H9 (cell line): ENCODE results near the gene NMUR1. TPM values are rescaled to one million over a fixed set of nuclear protein-coding genes. Genes with fewer than 3 reads are reported as not detected.

ENCODE experiments used
- DNase-seq: peaks from one replicate; pipeline ENCODE4 v3.0.0-alpha.2; 2017
- H2AFZ ChIP-seq: one replicate; pipeline ENCODE4 v1.6.1; 2013; ENCODE audit warnings: mild to moderate bottlenecking, low read length, control low read depth, moderate library complexity
- H2AK5ac ChIP-seq: 2 replicates; pipeline ENCODE4 v1.6.1; 2013; ENCODE audit warnings: low read length, control low read depth, mixed read lengths; ENCODE audit not compliant: insufficient read length
- H2BK120ac ChIP-seq: one replicate; pipeline ENCODE4 v1.6.1; 2013; ENCODE audit warnings: low read depth, mild to moderate bottlenecking, low read length, control low read depth, inconsistent platforms; ENCODE audit not compliant: poor library complexity, severe bottlenecking
- H2BK12ac ChIP-seq: 2 replicates; pipeline ENCODE4 v1.6.1; 2013; ENCODE audit warnings: low read length, control low read depth, mixed read lengths, low read depth; ENCODE audit not compliant: insufficient read length
- H2BK15ac ChIP-seq: 2 replicates; pipeline ENCODE4 v1.6.1; 2013; ENCODE audit warnings: low read depth, low read length, control low read depth
- H2BK20ac ChIP-seq: one replicate; pipeline ENCODE4 v1.6.1; 2013; ENCODE audit warnings: low read depth, mild to moderate bottlenecking, low read length, control low read depth, inconsistent platforms; ENCODE audit not compliant: poor library complexity, severe bottlenecking
- H2BK5ac ChIP-seq: 2 replicates; pipeline ENCODE4 v1.6.1; 2013; ENCODE audit warnings: low read length, control low read depth, mixed read lengths; ENCODE audit not compliant: insufficient read length
- H3K14ac ChIP-seq: 2 replicates; pipeline ENCODE4 v1.6.1; 2013; ENCODE audit warnings: low read length, control low read depth; ENCODE audit not compliant: insufficient read depth
- H3K18ac ChIP-seq: 2 replicates; pipeline ENCODE4 v1.6.1; 2013; ENCODE audit warnings: low read depth, mild to moderate bottlenecking, mixed read lengths, low read length, control low read depth; ENCODE audit not compliant: insufficient read length
- H3K23ac ChIP-seq: 2 replicates; pipeline ENCODE4 v1.6.1; 2013; ENCODE audit warnings: low read length, control low read depth, mixed read lengths, low read depth; ENCODE audit not compliant: insufficient read length
- H3K23me2 ChIP-seq: 2 replicates; pipeline ENCODE4 v1.6.1; 2013; ENCODE audit warnings: low read depth, mild to moderate bottlenecking, mixed read lengths, low read length, control low read depth; ENCODE audit not compliant: insufficient read length, poor library complexity, severe bottlenecking
- H3K27ac ChIP-seq: 2 replicates; pipeline ENCODE4 v1.5.1; 2013; ENCODE audit warnings: low read length, control low read depth, mixed read lengths, low read depth; ENCODE audit not compliant: insufficient read length
- H3K27me3 ChIP-seq: 2 replicates; pipeline ENCODE4 v1.6.1; 2013; ENCODE audit warnings: low read length, control low read depth, inconsistent platforms; ENCODE audit not compliant: insufficient read depth
- H3K4ac ChIP-seq: 2 replicates; pipeline ENCODE4 v1.6.1; 2013; ENCODE audit warnings: low read depth, mild to moderate bottlenecking, control low read depth, inconsistent platforms, low read length, moderate library complexity
- H3K4me1 ChIP-seq: 2 replicates; pipeline ENCODE4 v1.6.1; 2013; ENCODE audit warnings: low read length, control low read depth, inconsistent platforms; ENCODE audit not compliant: insufficient read depth
- H3K4me2 ChIP-seq: 2 replicates; pipeline ENCODE4 v1.6.1; 2013; ENCODE audit warnings: low read length, control low read depth, mixed read lengths; ENCODE audit not compliant: insufficient read length, insufficient read depth
- H3K56ac ChIP-seq: 2 replicates; pipeline ENCODE4 v1.6.1; 2013; ENCODE audit warnings: low read depth, mild to moderate bottlenecking, mixed read lengths, low read length, control low read depth; ENCODE audit not compliant: insufficient read length
- H3K79me1 ChIP-seq: 2 replicates; pipeline ENCODE4 v1.6.1; 2013; ENCODE audit warnings: low read depth, mild to moderate bottlenecking, moderate library complexity, low read length, control low read depth, inconsistent platforms; ENCODE audit not compliant: insufficient read depth, poor library complexity, severe bottlenecking
- H3K79me2 ChIP-seq: 2 replicates; pipeline ENCODE4 v1.6.1; 2013; ENCODE audit warnings: low read length, control low read depth, inconsistent platforms; ENCODE audit not compliant: insufficient read depth
- H3K9ac ChIP-seq: 2 replicates; pipeline ENCODE4 v1.6.1; 2013; ENCODE audit warnings: low read length, control low read depth, mixed read lengths; ENCODE audit not compliant: insufficient read length; ENCODE audit errors: extremely low read depth
- H3K9me3 ChIP-seq: one replicate; pipeline ENCODE4 v1.6.1; 2013; ENCODE audit warnings: low read depth, low read length, inconsistent platforms; ENCODE audit not compliant: control insufficient read depth
- H3T11ph ChIP-seq: one replicate; pipeline ENCODE4 v1.6.1; 2013; ENCODE audit warnings: mild to moderate bottlenecking, low read length, control low read depth, inconsistent platforms
- H4K20me1 ChIP-seq: one replicate; pipeline ENCODE4 v1.6.1; 2013; ENCODE audit not compliant: control insufficient read depth, insufficient read length, insufficient read depth
- H4K5ac ChIP-seq: 2 replicates; pipeline ENCODE4 v1.6.1; 2013; ENCODE audit warnings: low read depth, mild to moderate bottlenecking, mixed read lengths, low read length, control low read depth; ENCODE audit not compliant: insufficient read length
- H4K8ac ChIP-seq: replicated peaks from 2 replicates; pipeline ENCODE4 v1.6.1; 2013; ENCODE audit warnings: low read length, control low read depth, mixed read lengths, low read depth; ENCODE audit not compliant: insufficient read length
- H4K91ac ChIP-seq: 2 replicates; pipeline ENCODE4 v1.6.1; 2013; ENCODE audit warnings: low read depth, mild to moderate bottlenecking, moderate library complexity, mixed read lengths, low read length, control low read depth; ENCODE audit not compliant: insufficient read length
- H3K27ac Mint-ChIP-seq, 3 experiments: 2 replicates in 2 of 3; 3 replicates in 1 of 3; pipeline ENCODE4 v1.8.0; 2020 to 2021; ENCODE audit warnings: mixed read lengths in 3 of 3, mild to moderate bottlenecking in 1 of 3, moderate library complexity in 1 of 3
- H3K27me3 Mint-ChIP-seq: 2 replicates; pipeline ENCODE4 v1.8.0; 2021; ENCODE audit warnings: low read depth, mild to moderate bottlenecking, moderate library complexity, mixed read lengths
- H3K36me3 Mint-ChIP-seq, 3 experiments: 2 replicates in 2 of 3; 3 replicates in 1 of 3; pipeline ENCODE4 v1.8.0; 2020 to 2021; ENCODE audit warnings: low read depth in 3 of 3, mixed read lengths in 3 of 3; ENCODE audit not compliant: insufficient read depth in 1 of 3
- H3K4me1 Mint-ChIP-seq, 2 experiments: 2 replicates each; pipeline ENCODE4 v1.8.0; 2020; ENCODE audit warnings: mixed read lengths in 2 of 2
- H3K4me3 Mint-ChIP-seq, 2 experiments: 2 replicates in 1 of 2; 3 replicates in 1 of 2; pipeline ENCODE4 v1.8.0; 2020 to 2021; ENCODE audit warnings: mild to moderate bottlenecking in 2 of 2, mixed read lengths in 2 of 2, moderate library complexity in 1 of 2
- H3K9me3 Mint-ChIP-seq, 2 experiments: 2 replicates in 1 of 2; 3 replicates in 1 of 2; pipeline ENCODE4 v1.8.0; 2020; ENCODE audit warnings: mild to moderate bottlenecking in 2 of 2, mixed read lengths in 2 of 2, moderate library complexity in 1 of 2
- WGBS: extraction: QIAGEN DNeasy Blood & Tissue Kit; methylation state at CpG from one replicate; pipeline ENCODE4 v1.1.7; 2013; ENCODE audit warnings: missing lambda C conversion rate, low lambda C conversion rate, mixed read lengths; ENCODE audit not compliant: insufficient read length; ENCODE audit errors: extremely low coverage; 5-methylcytosine and 5-hydroxymethylcytosine counted together
- total RNA-seq: library from RNA; stranded (reverse); gene quantifications from 2 replicates; pipeline ENCODE4 v1.2.1, GENCODE V29; 2021
- TF ChIP-seq, protein P1 (sequence below): fragments of 200-600 bp; sonication (generic); conservative IDR thresholded peaks from 3 replicates; pipeline ENCODE4 v1.8.0; 2021; ENCODE audit warnings: antibody characterized with exemption, mild to moderate bottlenecking

The NMUR1 gene
- total RNA-seq, 1 experiment from 2014 or later: 0.20 TPM

DNA sequence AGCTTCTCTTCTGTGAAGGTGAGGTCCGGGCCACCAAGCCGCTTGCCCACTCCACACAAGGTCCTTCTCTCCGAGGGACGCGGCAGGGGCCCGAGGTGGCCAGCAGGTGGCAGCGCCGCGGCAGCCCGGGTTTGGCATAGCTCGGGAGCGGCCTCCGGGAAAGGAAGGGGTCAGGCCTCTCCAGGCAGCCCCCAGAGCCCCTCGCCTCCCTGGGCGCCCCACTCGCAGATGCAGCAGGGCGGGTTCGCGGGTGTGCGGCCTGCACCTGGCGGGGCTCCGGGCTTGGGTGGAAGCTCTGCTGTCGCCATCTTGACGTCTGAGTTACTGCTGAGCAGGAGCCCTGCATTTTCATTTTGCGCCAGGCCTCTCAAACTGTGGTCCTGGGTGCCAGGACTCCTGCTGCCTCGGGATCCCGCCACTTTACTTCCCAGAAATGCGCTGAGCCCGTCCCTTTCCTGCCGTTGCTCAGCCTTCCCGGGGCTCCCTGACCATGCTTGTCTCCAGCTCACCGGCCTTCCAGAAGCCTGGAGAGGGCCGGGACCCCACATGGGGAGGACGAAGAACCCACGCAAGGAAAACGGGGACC lies 47.3 kb downstream of the NMUR1 start:
- Histone ChIP-seq H3K23ac (no peak overlapping the region), H3K9me3 (no peaks in the 10 kb centered on the region), H3K18ac (no peak overlapping the region), H4K5ac (no peak overlapping the region), H3K4me2 (no peak overlapping the region), H2AK5ac (no peak overlapping the region), H2BK12ac (no peak overlapping the region), H4K91ac (no peak overlapping the region), H3K79me1 (no peaks in the 10 kb centered on the region), H3K9ac (no peak overlapping the region), H2AFZ (no peak overlapping the region), H2BK15ac (no peak overlapping the region), H3K4ac (no peak overlapping the region), H3K23me2 (no peaks in the 10 kb centered on the region), H3K4me1 (no peaks in the 10 kb centered on the region), H3K56ac (no peak overlapping the region), H3T11ph (no peak overlapping the region), H3K79me2 (no peaks in the 10 kb centered on the region), H2BK5ac (no peak overlapping the region), H3K27ac (no peak overlapping the region), H4K20me1 (no peaks in the 10 kb centered on the region), H2BK120ac (no peak overlapping the region), H2BK20ac (no peak overlapping the region), H3K27me3 (no peaks in the 10 kb centered on the region), H4K8ac (no peak overlapping the region), H3K14ac (no peak overlapping the region)
- TF ChIP-seq, protein P1, sequence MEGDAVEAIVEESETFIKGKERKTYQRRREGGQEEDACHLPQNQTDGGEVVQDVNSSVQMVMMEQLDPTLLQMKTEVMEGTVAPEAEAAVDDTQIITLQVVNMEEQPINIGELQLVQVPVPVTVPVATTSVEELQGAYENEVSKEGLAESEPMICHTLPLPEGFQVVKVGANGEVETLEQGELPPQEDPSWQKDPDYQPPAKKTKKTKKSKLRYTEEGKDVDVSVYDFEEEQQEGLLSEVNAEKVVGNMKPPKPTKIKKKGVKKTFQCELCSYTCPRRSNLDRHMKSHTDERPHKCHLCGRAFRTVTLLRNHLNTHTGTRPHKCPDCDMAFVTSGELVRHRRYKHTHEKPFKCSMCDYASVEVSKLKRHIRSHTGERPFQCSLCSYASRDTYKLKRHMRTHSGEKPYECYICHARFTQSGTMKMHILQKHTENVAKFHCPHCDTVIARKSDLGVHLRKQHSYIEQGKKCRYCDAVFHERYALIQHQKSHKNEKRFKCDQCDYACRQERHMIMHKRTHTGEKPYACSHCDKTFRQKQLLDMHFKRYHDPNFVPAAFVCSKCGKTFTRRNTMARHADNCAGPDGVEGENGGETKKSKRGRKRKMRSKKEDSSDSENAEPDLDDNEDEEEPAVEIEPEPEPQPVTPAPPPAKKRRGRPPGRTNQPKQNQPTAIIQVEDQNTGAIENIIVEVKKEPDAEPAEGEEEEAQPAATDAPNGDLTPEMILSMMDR: peak; percentile 88
- Mint-ChIP-seq H3K9me3 (peaks cover 3 to 6% of the 10 kb centered on the region in 2 experiments; a peak in 3 of 5 replicates), H3K27ac (peak overlapping the region in 1 of 3 experiments; percentile 62; a peak in 1 of 7 replicates), H3K4me1 (peaks cover 0 to 5% of the 10 kb centered on the region in 2 experiments; a peak in 1 of 4 replicates), H3K27me3 (peaks cover 4% of the 10 kb centered on the region; the same call in 1 of the 2 replicates), H3K4me3 (no peak overlapping the region), H3K36me3 (no peaks in the 10 kb centered on the region; a peak in 1 of 7 replicates)
- DNase-seq: peak; percentile 88
- no CpG with 5 or more reads among the region's 36 CpGs for WGBS
